IMR-90 (cell line): ENCODE data around the gene SGCE. TPM values are rescaled to one million over a fixed set of nuclear protein-coding genes. Genes with fewer than 3 reads are reported as not detected.

ENCODE experiments used
- ATAC-seq: fragments of 200-7000 bp; cut with Tn5 transposase; 2 replicates; pipeline ENCODE4 v1.9.1; 2020; ENCODE audit warnings: low read depth, mild to moderate bottlenecking, moderate library complexity
- BruUV-seq: library from RNA; stranded (reverse); fragments of 400-500 nt; replicated peaks from 2 replicates; lab custom pipeline; 2021; lab: Mats Ljungman, UMichigan
- CTCF ChIA-PET: fragments of 300-600 bp; formaldehyde crosslinking; extraction: SDS; loops from one replicate; lab custom pipeline; 2021; ENCODE audit warnings: antibody characterized with exemption; lab: Yijun Ruan, JAX
- POLR2A ChIA-PET: fragments of 300-600 bp; sonication (Branson Sonifier 250); formaldehyde crosslinking; loops from one replicate; lab custom pipeline; 2022; ENCODE audit warnings: antibody characterized with exemption; ENCODE audit not compliant: unreplicated experiment; lab: Charles Lee
- DNase-seq: peaks from one replicate; pipeline ENCODE4 v3.0.0; 2013
- H2AFZ ChIP-seq: replicated peaks from 2 replicates; pipeline ENCODE3; 2013; ENCODE audit warnings: low read length, mild to moderate bottlenecking; ENCODE audit not compliant: poor library complexity
- H2AK5ac ChIP-seq: 2 replicates; pipeline ENCODE4 v1.6.1; 2013; ENCODE audit warnings: low read depth, low read length, inconsistent platforms
- H2AK9ac ChIP-seq: replicated peaks from 2 replicates; pipeline ENCODE3; 2013; ENCODE audit warnings: mild to moderate bottlenecking, low read depth, low read length, moderate library complexity; ENCODE audit not compliant: poor library complexity
- H2BK120ac ChIP-seq: 2 replicates; pipeline ENCODE4 v1.6.1; 2013; ENCODE audit warnings: low read depth, low read length, inconsistent platforms
- H2BK15ac ChIP-seq: 3 replicates; pipeline ENCODE4 v1.6.1; 2013; ENCODE audit warnings: low read depth, low read length, inconsistent platforms
- H2BK20ac ChIP-seq: 2 replicates; pipeline ENCODE4 v1.6.1; 2013; ENCODE audit warnings: low read depth, mild to moderate bottlenecking, inconsistent platforms, low read length, moderate library complexity
- H2BK5ac ChIP-seq: 2 replicates; pipeline ENCODE4 v1.6.1; 2013; ENCODE audit warnings: mild to moderate bottlenecking, low read depth, low read length, inconsistent platforms; ENCODE audit not compliant: poor library complexity, severe bottlenecking
- H3K14ac ChIP-seq: replicated peaks from 2 replicates; pipeline ENCODE4 v1.6.1; 2013; ENCODE audit warnings: low read depth, low read length, inconsistent platforms
- H3K18ac ChIP-seq: 2 replicates; pipeline ENCODE4 v1.6.1; 2013; ENCODE audit warnings: low read depth, low read length, control low read depth
- H3K23ac ChIP-seq: 2 replicates; pipeline ENCODE4 v1.6.1; 2013; ENCODE audit warnings: low read depth, low read length, inconsistent platforms
- H3K27ac ChIP-seq: 2 replicates; pipeline ENCODE4 v1.5.1; 2013; ENCODE audit warnings: mild to moderate bottlenecking, control low read depth, low read length; ENCODE audit not compliant: insufficient read depth
- H3K27me3 ChIP-seq: 2 replicates; pipeline ENCODE4 v1.6.1; 2013; ENCODE audit warnings: low read length; ENCODE audit not compliant: control insufficient read depth, insufficient read depth
- H3K36me3 ChIP-seq: 2 replicates; pipeline ENCODE4 v1.6.1; 2013; ENCODE audit warnings: low read length, mixed read lengths; ENCODE audit not compliant: control insufficient read depth, insufficient read depth
- H3K4ac ChIP-seq: 2 replicates; pipeline ENCODE4 v1.6.1; 2013; ENCODE audit warnings: low read depth, low read length, inconsistent platforms
- H3K4me1 ChIP-seq: 2 replicates; pipeline ENCODE4 v1.6.1; 2013; ENCODE audit warnings: low read length, mixed read lengths; ENCODE audit not compliant: control insufficient read depth, insufficient read depth
- H3K4me2 ChIP-seq: 2 replicates; pipeline ENCODE4 v1.6.1; 2013; ENCODE audit warnings: low read depth, mild to moderate bottlenecking, control low read depth, low read length, moderate library complexity
- H3K4me3 ChIP-seq: 2 replicates; pipeline ENCODE4 v1.5.1; 2013; ENCODE audit warnings: low read depth, mild to moderate bottlenecking, control low read depth, low read length, moderate library complexity; ENCODE audit not compliant: insufficient read depth
- H3K56ac ChIP-seq: 2 replicates; pipeline ENCODE4 v1.6.1; 2013; ENCODE audit warnings: low read length, inconsistent platforms; ENCODE audit not compliant: insufficient read depth; ENCODE audit errors: extremely low read depth
- H3K79me1 ChIP-seq, 2 experiments: 2 replicates each; pipeline ENCODE4 v1.6.1; 2013; ENCODE audit warnings: low read length in 2 of 2, inconsistent platforms in 1 of 2, low read depth in 1 of 2
- H3K9ac ChIP-seq: 2 replicates; pipeline ENCODE4 v1.6.1; 2013; ENCODE audit warnings: low read depth, low read length, control low read depth
- H3K9me1 ChIP-seq: 2 replicates; pipeline ENCODE4 v1.6.1; 2013; ENCODE audit warnings: low read length, inconsistent platforms; ENCODE audit not compliant: insufficient read depth
- H3K9me3 ChIP-seq: 2 replicates; pipeline ENCODE4 v1.6.1; 2013; ENCODE audit warnings: low read length; ENCODE audit not compliant: control insufficient read depth, insufficient read depth
- H4K20me1 ChIP-seq: 2 replicates; pipeline ENCODE4 v1.6.1; 2013; ENCODE audit warnings: low read length, inconsistent platforms; ENCODE audit not compliant: insufficient read depth
- H4K5ac ChIP-seq: 2 replicates; pipeline ENCODE4 v1.6.1; 2013; ENCODE audit warnings: mild to moderate bottlenecking, low read depth, low read length, control low read depth
- H4K8ac ChIP-seq, 2 experiments: 2 replicates each; pipeline ENCODE4 v1.6.1; 2013; ENCODE audit warnings: low read depth in 2 of 2, low read length in 2 of 2, control low read depth in 1 of 2, inconsistent platforms in 1 of 2
- H4K91ac ChIP-seq: 2 replicates; pipeline ENCODE4 v1.6.1; 2013; ENCODE audit warnings: low read depth, low read length, inconsistent platforms; ENCODE audit not compliant: insufficient read depth
- BHLHE40 ChIP-seq: fragments of 150-350 bp; IDR thresholded peaks from 2 replicates; pipeline ENCODE4 v1.6.1; 2016; ENCODE audit warnings: mild to moderate bottlenecking, low read depth, low read length
- CEBPB ChIP-seq: IDR thresholded peaks from 2 replicates; pipeline ENCODE4 v1.6.1; 2012; ENCODE audit warnings: low read depth, low read length, improper control_type of control experiment
- CHD1 ChIP-seq: IDR thresholded peaks from 2 replicates; pipeline ENCODE4 v1.6.1; 2012; ENCODE audit warnings: low read depth, low read length, improper control_type of control experiment
- CTCF ChIP-seq: conservative IDR thresholded peaks from 2 replicates; pipeline ENCODE4 v1.5.1; 2012; ENCODE audit warnings: mild to moderate bottlenecking, low read depth, low read length, improper control_type of control experiment
- ELK1 ChIP-seq: fragments of 150-350 bp; IDR thresholded peaks from 2 replicates; pipeline ENCODE4 v1.6.1; 2016; ENCODE audit warnings: low read depth, mild to moderate bottlenecking, low read length, moderate library complexity, borderline replicate concordance
- FOS ChIP-seq: fragments of 150-350 bp; IDR thresholded peaks from 2 replicates; pipeline ENCODE4 v1.6.1; 2016; ENCODE audit warnings: low read depth, low read length
- MAFK ChIP-seq: IDR thresholded peaks from 2 replicates; pipeline ENCODE4 v1.6.1; 2012; ENCODE audit warnings: low read depth, low read length, improper control_type of control experiment
- MAZ ChIP-seq: IDR thresholded peaks from 2 replicates; pipeline ENCODE4 v1.6.1; 2012; ENCODE audit warnings: low read depth, mild to moderate bottlenecking, low read length, improper control_type of control experiment, moderate library complexity, borderline replicate concordance
- MXI1 ChIP-seq: IDR thresholded peaks from 2 replicates; pipeline ENCODE4 v1.6.1; 2012; ENCODE audit warnings: low read depth, mild to moderate bottlenecking, low read length, moderate library complexity, borderline replicate concordance
- NFE2L2 ChIP-seq: fragments of 150-350 bp; IDR thresholded peaks from 2 replicates; pipeline ENCODE4 v1.6.1; 2016; ENCODE audit warnings: low read depth, mild to moderate bottlenecking, low read length
- POLR2A ChIP-seq: IDR thresholded peaks from 2 replicates; pipeline ENCODE4 v1.6.1; 2012; ENCODE audit warnings: mild to moderate bottlenecking, low read depth, low read length
- RAD21 ChIP-seq: IDR thresholded peaks from 2 replicates; pipeline ENCODE4 v1.6.1; 2012; ENCODE audit warnings: low read length, improper control_type of control experiment
- RCOR1 ChIP-seq: IDR thresholded peaks from 2 replicates; pipeline ENCODE4 v1.6.1; 2012; ENCODE audit warnings: mild to moderate bottlenecking, low read length, improper control_type of control experiment; ENCODE audit not compliant: insufficient replicate concordance
- RFX5 ChIP-seq: IDR thresholded peaks from 2 replicates; pipeline ENCODE4 v1.8.0; 2012; ENCODE audit warnings: low read depth, mild to moderate bottlenecking, low read length, moderate library complexity
- SMC3 ChIP-seq: fragments of 150-350 bp; IDR thresholded peaks from 2 replicates; pipeline ENCODE4 v1.6.1; 2016; ENCODE audit warnings: low read depth, mild to moderate bottlenecking, antibody characterized with exemption, low read length, moderate library complexity
- WGBS, 2 experiments: methylation state at CpG; one replicate each; pipeline versions ENCODE4 v1.1.5 to v1.1.7; 2013; ENCODE audit warnings: missing lambda C conversion rate in 2 of 2; ENCODE audit not compliant: insufficient read length in 1 of 2; ENCODE audit errors: extremely low coverage in 2 of 2; 5-methylcytosine and 5-hydroxymethylcytosine counted together
- dilution Hi-C: fragments of 300-500 bp; cut with HindIII; formaldehyde crosslinking; loops from one replicate; pipeline ENCODE4 v1.14.3; 2018; ENCODE audit warnings: low sequenced_read_pairs; ENCODE audit not compliant: unreplicated experiment
- in situ Hi-C: fragments of 300-500 bp; cut with MboI; formaldehyde crosslinking; loops from 3 replicates; pipeline ENCODE4 v1.14.3; 2019; ENCODE audit warnings: low sequenced_read_pairs, inconsistent platforms, mixed read lengths
- intact Hi-C: fragments of 100-400 bp; cut with micrococcal nuclease; formaldehyde crosslinking; loops from 2 replicates; pipeline ENCODE4 v1.10.0; 2022
- polyA plus RNA-seq, 3 experiments: library from polyadenylated mRNA; depleted of rRNA; stranded (reverse); fragments of >200 nt; gene quantifications; 2 replicates each; pipeline ENCODE4 v1.2.3, GENCODE V29; 2012; ENCODE audit warnings: low replicate concordance in 1 of 3
- total RNA-seq: library from RNA; depleted of rRNA; stranded (reverse); fragments of >200 nt; gene quantifications from 2 replicates; pipeline ENCODE4 v1.2.3, GENCODE V29; 2012
- TF ChIP-seq, protein P1 (sequence below): fragments of 150-350 bp; IDR thresholded peaks from 2 replicates; pipeline ENCODE4 v1.6.1; 2017; ENCODE audit warnings: mild to moderate bottlenecking, antibody characterized with exemption, low read length, low read depth

SGCE gene
- total and polyA plus RNA-seq, 2 of the 4 experiments (the other 2 are of a cell fraction): 39.4 to 40.5 TPM

DNA sequence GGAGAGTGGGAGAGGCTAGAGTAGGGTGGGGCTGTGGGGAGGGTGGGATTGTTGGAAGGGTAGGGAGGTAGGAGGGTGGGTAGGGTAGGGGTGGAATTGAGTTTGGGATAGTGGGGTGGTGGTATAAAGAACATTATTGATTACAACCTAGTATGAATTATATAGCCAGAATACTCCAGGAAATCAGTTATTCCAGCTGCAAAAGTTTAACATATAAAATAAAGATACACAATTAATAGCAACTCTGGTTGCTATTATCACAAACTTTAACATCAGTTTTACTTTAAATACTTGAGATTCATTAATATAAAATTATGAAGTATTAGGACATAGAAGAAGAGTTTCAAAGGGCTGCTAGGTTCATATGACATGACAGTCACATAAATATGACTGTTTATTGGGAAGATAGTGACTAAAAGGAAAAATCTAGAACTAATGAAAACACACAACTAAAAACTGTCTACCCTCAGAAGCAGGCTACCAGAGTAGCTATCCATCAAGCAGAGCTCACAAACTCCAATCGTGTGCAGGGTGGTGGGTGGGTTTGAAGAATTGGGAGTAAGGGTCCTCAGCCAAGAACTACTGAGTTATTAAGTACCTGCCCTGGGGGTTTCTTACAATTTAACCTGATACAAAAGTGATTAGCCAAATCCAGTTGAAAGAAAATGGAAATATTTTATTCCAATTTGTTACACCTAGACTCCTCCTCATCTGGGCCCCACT is 14.0 kb upstream of the SGCE start:
- H2BK15ac ChIP-seq: no peak overlapping the region
- no peaks in the 10 kb centered on the region for H3K79me1 ChIP-seq
- no peak overlapping the region for H3K4me2 ChIP-seq
- H3K4ac ChIP-seq: no peak overlapping the region
- no peak overlapping the region for H3K9ac ChIP-seq
- no peak overlapping the region for H3K18ac ChIP-seq
- no peak for TF ChIP-seq MAFK
- no peak for TF ChIP-seq MAZ
- TF ChIP-seq FOS: no peak
- TF ChIP-seq, protein P1, sequence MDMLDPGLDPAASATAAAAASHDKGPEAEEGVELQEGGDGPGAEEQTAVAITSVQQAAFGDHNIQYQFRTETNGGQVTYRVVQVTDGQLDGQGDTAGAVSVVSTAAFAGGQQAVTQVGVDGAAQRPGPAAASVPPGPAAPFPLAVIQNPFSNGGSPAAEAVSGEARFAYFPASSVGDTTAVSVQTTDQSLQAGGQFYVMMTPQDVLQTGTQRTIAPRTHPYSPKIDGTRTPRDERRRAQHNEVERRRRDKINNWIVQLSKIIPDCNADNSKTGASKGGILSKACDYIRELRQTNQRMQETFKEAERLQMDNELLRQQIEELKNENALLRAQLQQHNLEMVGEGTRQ: no peak
- TF ChIP-seq SMC3: no peak
- TF ChIP-seq RCOR1: no peak
- no peak for TF ChIP-seq RFX5
- TF ChIP-seq NFE2L2: no peak
- no peak for TF ChIP-seq CEBPB
- no peak for TF ChIP-seq RAD21
- no peak for TF ChIP-seq POLR2A
- TF ChIP-seq CHD1: no peak
- TF ChIP-seq BHLHE40: no peak
- TF ChIP-seq ELK1: no peak
- TF ChIP-seq MXI1: no peak
- no peak for TF ChIP-seq CTCF
- no peak overlapping the region for H2BK120ac ChIP-seq
- H3K23ac ChIP-seq: no peak overlapping the region
- H2AK5ac ChIP-seq: no peak overlapping the region
- H4K5ac ChIP-seq: no peak overlapping the region
- H4K8ac ChIP-seq: no peak overlapping the region
- H3K56ac ChIP-seq: no peak overlapping the region
- no peaks in the 10 kb centered on the region for H3K36me3 ChIP-seq
- ChIA-PET POLR2A (no interaction called here), CTCF (no interaction called here)
- intact Hi-C loops: no loop called here
- H3K4me1 ChIP-seq: no peaks in the 10 kb centered on the region
- no peaks in the 10 kb centered on the region for H4K20me1 ChIP-seq
- in situ Hi-C loops: no loop called here
- no peak overlapping the region for H2AFZ ChIP-seq
- no peak for ATAC-seq
- no peaks in the 10 kb centered on the region for H3K9me1 ChIP-seq
- no peak overlapping the region for H3K27ac ChIP-seq
- no peak overlapping the region for H4K91ac ChIP-seq
- no peak overlapping the region for H2BK5ac ChIP-seq
- WGBS, 2 experiments: no CpG with 5 or more reads among the region's 1 CpG
- no peaks in the 10 kb centered on the region for H3K9me3 ChIP-seq
- H3K27me3 ChIP-seq: no peaks in the 10 kb centered on the region
- H3K14ac ChIP-seq: no peak overlapping the region
- no peak overlapping the region for H2AK9ac ChIP-seq
- dilution Hi-C loops: no loop called here
- no TSS peak for BruUV-seq
- DNase-seq: no peak
- no peak overlapping the region for H3K4me3 ChIP-seq
- H2BK20ac ChIP-seq: no peak overlapping the region
